Upper lobe of left lung (tissue), 4 donors: ENCODE measurements around the gene TUB.

Experiments
- CTCF ChIP-seq, 6 experiments: fragments of 450-650 bp in 4 of 6; fragments of 200-600 bp in 2 of 6; sonication (generic) in 2 of 6; IDR thresholded peaks; one replicate each; pipeline ENCODE4 v1.5.1; 2016 to 2019; ENCODE audit warnings: antibody characterized with exemption in 6 of 6
- EP300 ChIP-seq, 4 donors: sonication (generic); formaldehyde crosslinking; IDR thresholded peaks; one replicate each; pipeline ENCODE4 v1.5.1; 2017; ENCODE audit warnings: antibody characterized with exemption in 4 of 4, control low read depth in 2 of 4
- POLR2A ChIP-seq, 4 donors: fragments of 450-650 bp; IDR thresholded peaks; one replicate each; pipeline ENCODE4 v1.5.1; 2016 to 2017; ENCODE audit warnings: antibody characterized with exemption in 4 of 4, mild to moderate bottlenecking in 2 of 4

- no peak for TF ChIP-seq CTCF (IDR thresholded peaks at IDR 0.05)
- no peak for TF ChIP-seq EP300 (IDR thresholded peaks at IDR 0.05)
- TF ChIP-seq POLR2A (IDR thresholded peaks at IDR 0.05), result no peak
Observed at GRCh38 chr11:8075119-8075726, 5.8 kb upstream of the TUB start.
